ENCODE measurements around the gene CABCOCO1. TPM values are rescaled to one million over a fixed set of nuclear protein-coding genes. Genes with fewer than 3 reads are reported as not detected.

CABCOCO1 gene
- total and polyA plus RNA-seq, 9 of the 15 experiments (the other 6 are each of a cell fraction or from before 2014, with no cell fraction given) = 0.04 TPM; not detected in 8

DNA sequence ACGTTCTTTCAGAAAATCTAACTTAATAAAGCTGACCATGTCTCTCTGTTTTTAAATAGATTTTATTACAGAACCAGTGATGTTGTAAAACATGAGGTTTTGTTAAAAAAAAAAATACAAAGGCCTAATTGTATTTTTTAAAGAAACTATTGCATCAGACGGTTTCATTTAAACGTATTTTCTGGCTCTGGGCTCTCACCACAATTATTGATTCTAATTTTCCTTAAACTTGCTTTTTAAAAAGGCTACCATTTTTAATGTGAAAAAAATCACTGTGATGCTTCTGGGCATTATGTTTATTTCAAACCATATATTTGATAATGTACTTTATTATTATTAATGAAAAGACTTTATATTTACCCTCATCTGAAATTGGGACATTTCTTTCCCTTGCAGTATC is 94.3 kb downstream of the CABCOCO1 start:
- H3K4me2 ChIP-seq (ENCODE audit: insufficient read depth, low read length) = no peak overlapping the region
- no peaks in the 10 kb centered on the region for H4K20me1 ChIP-seq (replicated peaks; ENCODE audit: control insufficient read depth, insufficient read depth, low read length)
- H3K27me3 ChIP-seq (ENCODE audit: control insufficient read depth in 2 of 2, insufficient read depth in 2 of 2, low read length in 2 of 2) = no peaks in the 10 kb centered on the region
- no peak for DNase-seq (ENCODE audit: extremely low read depth in 1 of 4, low spot score in 3 of 4)
- H3K36me3 ChIP-seq (ENCODE audit: control insufficient read depth, insufficient read depth, low read length) = no peaks in the 10 kb centered on the region; the same call in 2 of the 3 replicates
- peak overlapping the region; percentile 80; the same call in 1 of the 2 replicates for H2AFZ ChIP-seq (ENCODE audit: low read depth, low read length)
- ChIA-PET CTCF (ENCODE audit: low intra/inter-chr PET ratio) (no interaction called here), POLR2A (interaction anchor here (1.0 kb wide), 1 partner anchor 9 kb away, joined by 4 read pairs; no protein-coding TSS in a partner anchor)
- WGBS (ENCODE audit: insufficient coverage, low coverage, missing lambda C conversion rate) = 68% methylated on average over 3 of the region's 3 CpGs
- no peaks in the 10 kb centered on the region; the same call in 1 of the 2 replicates for H3K9me3 ChIP-seq (replicated peaks; ENCODE audit: control insufficient read depth, insufficient read depth, low read depth, low read length)
- in situ Hi-C loops (cut with MboI) (loop anchor here (25.0 kb wide), 1 partner anchor 1355 kb away; no protein-coding TSS in a partner anchor), intact Hi-C loops (cut with micrococcal nuclease) (no loop called here)
- no peaks in the 10 kb centered on the region for H3K9me1 ChIP-seq (ENCODE audit: control insufficient read depth, insufficient read depth, low read length)
- FAIRE-seq = no peak
- TF ChIP-seq FOXJ2 (tag; IDR thresholded peaks at IDR 0.05) = no peak
- TF ChIP-seq PTTG1 (tag; IDR thresholded peaks at IDR 0.05; ENCODE audit: low read depth) = no peak
- no peak for TF ChIP-seq CEBPG (CRISPR knock-in tag; IDR thresholded peaks at IDR 0.05)
- TF ChIP-seq CEBPG (tag; conservative IDR thresholded peaks at IDR 0.05 in 1 of 2, IDR thresholded peaks at IDR 0.05 in 1 of 2) = peak; percentile 42 to 59
- TF ChIP-seq POLR2H (tag; IDR thresholded peaks at IDR 0.05; ENCODE audit: low read depth) = peak; percentile 52; the same call in 1 of the 2 replicates
- no peak for TF ChIP-seq ETV6 (IDR thresholded peaks at IDR 0.05; ENCODE audit: borderline replicate concordance in 1 of 2, low read depth in 2 of 2, low read length in 1 of 2)
- TF ChIP-seq ETV6 (CRISPR knock-in tag; IDR thresholded peaks at IDR 0.05; ENCODE audit: borderline replicate concordance) = no peak
- no peak for TF ChIP-seq SMARCE1 (IDR thresholded peaks at IDR 0.05)
- H3K4me3 ChIP-seq = no peak overlapping the region
- no peak overlapping the region for H3K9ac ChIP-seq (ENCODE audit: insufficient read depth in 1 of 2, low read depth in 2 of 2, low read length in 2 of 2)
- no peak overlapping the region; the same call in 2 of the 3 replicates for H3K27ac ChIP-seq (ENCODE audit: extremely low read depth, low read depth, low read length)
- H3K79me2 ChIP-seq (ENCODE audit: control insufficient read depth, insufficient read depth, low read length) = peaks cover 16% of the 10 kb centered on the region; the same call in 1 of the 3 replicates
- H3K4me1 ChIP-seq (replicated peaks in 1 of 2; ENCODE audit: control insufficient read depth in 2 of 2, insufficient read depth in 2 of 2, low read length in 2 of 2) = peaks cover 0 to 51% of the 10 kb centered on the region in 2 experiments; a peak in 3 of 5 replicates
- no peak for ATAC-seq
- no TSS peak for BruUV-seq (replicated peaks)

All from K562 (cell line).